ENCODE measurements around the gene CNIH1. TPM values are rescaled to one million over a fixed set of nuclear protein-coding genes. Genes with fewer than 3 reads are reported as not detected.

CNIH1 gene
- total RNA-seq, 1 donor = 220 TPM

- Histone ChIP-seq H3K36me3 (ENCODE audit: insufficient read depth, low read length) (no peaks in the 10 kb centered on the region), H2AFZ (ENCODE audit: low read length) (no peak overlapping the region), H3K79me2 (ENCODE audit: insufficient read depth, low read length) (no peaks in the 10 kb centered on the region), H4K20me1 (ENCODE audit: insufficient read depth, low read length) (no peaks in the 10 kb centered on the region), H3K4me2 (ENCODE audit: insufficient read depth, low read length) (no peak overlapping the region), H3K4me1 (ENCODE audit: insufficient read depth, low read length) (peaks cover 3% of the 10 kb centered on the region), H3K27ac (ENCODE audit: low read depth, low read length) (no peak overlapping the region), H3K9me3 (ENCODE audit: low read depth, low read length) (no peaks in the 10 kb centered on the region), H3K27me3 (ENCODE audit: insufficient read depth, low read length) (no peaks in the 10 kb centered on the region), H3K4me3 (ENCODE audit: insufficient read depth, low read length) (no peak overlapping the region)
- DNase-seq (ENCODE audit: insufficient read length, low spot score, missing footprints) = no peak
- no peak for TF ChIP-seq CTCF (IDR thresholded peaks at IDR 0.05; ENCODE audit: extremely low read depth, low read depth, low read length)
These were observed 10.8 kb upstream of the CNIH1 start for GRCh38 chr14:54451961-54452360.

- Histone ChIP-seq H3K27me3 (ENCODE audit: insufficient read depth, low read length) (no peaks in the 10 kb centered on the region), H4K20me1 (ENCODE audit: insufficient read depth, low read length) (no peaks in the 10 kb centered on the region), H3K79me2 (ENCODE audit: insufficient read depth, low read length) (no peaks in the 10 kb centered on the region), H3K4me3 (ENCODE audit: insufficient read depth, low read length) (no peak overlapping the region), H3K27ac (ENCODE audit: low read depth, low read length) (no peak overlapping the region), H3K4me2 (ENCODE audit: insufficient read depth, low read length) (no peak overlapping the region), H3K9me3 (ENCODE audit: low read depth, low read length) (no peaks in the 10 kb centered on the region), H3K4me1 (ENCODE audit: insufficient read depth, low read length) (peaks cover 11% of the 10 kb centered on the region), H3K36me3 (ENCODE audit: insufficient read depth, low read length) (no peaks in the 10 kb centered on the region), H2AFZ (ENCODE audit: low read length) (no peak overlapping the region)
- DNase-seq (ENCODE audit: insufficient read length, low spot score, missing footprints) = no peak
- no peak for TF ChIP-seq CTCF (IDR thresholded peaks at IDR 0.05; ENCODE audit: extremely low read depth, low read depth, low read length)
These were observed 10.0 kb upstream of the CNIH1 start for GRCh38 chr14:54451121-54451601.

- Histone ChIP-seq H3K9me3 (ENCODE audit: low read depth, low read length) (no peaks in the 10 kb centered on the region), H3K79me2 (ENCODE audit: insufficient read depth, low read length) (no peaks in the 10 kb centered on the region), H3K4me3 (ENCODE audit: insufficient read depth, low read length) (no peak overlapping the region), H3K36me3 (ENCODE audit: insufficient read depth, low read length) (no peaks in the 10 kb centered on the region), H2AFZ (ENCODE audit: low read length) (no peak overlapping the region), H3K27ac (ENCODE audit: low read depth, low read length) (no peak overlapping the region), H3K27me3 (ENCODE audit: insufficient read depth, low read length) (no peaks in the 10 kb centered on the region), H3K4me2 (ENCODE audit: insufficient read depth, low read length) (no peak overlapping the region), H3K4me1 (ENCODE audit: insufficient read depth, low read length) (peaks cover 11% of the 10 kb centered on the region), H4K20me1 (ENCODE audit: insufficient read depth, low read length) (no peaks in the 10 kb centered on the region)
- no peak for DNase-seq (ENCODE audit: insufficient read length, low spot score, missing footprints)
- no peak for TF ChIP-seq CTCF (IDR thresholded peaks at IDR 0.05; ENCODE audit: extremely low read depth, low read depth, low read length)
These were observed 9.4 kb upstream of the CNIH1 start for GRCh38 chr14:54450535-54450934.

- no peaks in the 10 kb centered on the region for H3K9me3 ChIP-seq (ENCODE audit: low read depth, low read length)
- H3K4me3 ChIP-seq (ENCODE audit: insufficient read depth, low read length) = no peak overlapping the region
- H3K4me1 ChIP-seq (ENCODE audit: insufficient read depth, low read length) = peaks cover 11% of the 10 kb centered on the region
- H3K27me3 ChIP-seq (ENCODE audit: insufficient read depth, low read length) = no peaks in the 10 kb centered on the region
- no peak for TF ChIP-seq CTCF (IDR thresholded peaks at IDR 0.05; ENCODE audit: extremely low read depth, low read depth, low read length)
- no peak overlapping the region for H2AFZ ChIP-seq (ENCODE audit: low read length)
- no peak overlapping the region for H3K27ac ChIP-seq (ENCODE audit: low read depth, low read length)
- H3K4me2 ChIP-seq (ENCODE audit: insufficient read depth, low read length) = no peak overlapping the region
- H3K79me2 ChIP-seq (ENCODE audit: insufficient read depth, low read length) = no peaks in the 10 kb centered on the region
- H4K20me1 ChIP-seq (ENCODE audit: insufficient read depth, low read length) = no peaks in the 10 kb centered on the region
- no peak for DNase-seq (ENCODE audit: insufficient read length, low spot score, missing footprints)
- no peaks in the 10 kb centered on the region for H3K36me3 ChIP-seq (ENCODE audit: insufficient read depth, low read length)
These were observed 6.1 kb upstream of the CNIH1 start for GRCh38 chr14:54447231-54447692.
